Rectal smooth muscle tissue (tissue), 1 donor: ENCODE data around the gene USP17L21.
"Not testable (repeated sequence)": the region's sequence is repeated elsewhere in the genome, so short reads cannot be mapped to it uniquely, and the experiment has no call there.

ENCODE experiments used
- H3K27ac ChIP-seq: one replicate; pipeline ENCODE4 v1.7.0; 2013; ENCODE audit warnings: low read depth, low read length, inconsistent platforms
- H3K27me3 ChIP-seq: one replicate; pipeline ENCODE4 v1.7.0; 2013; ENCODE audit warnings: low read length; ENCODE audit not compliant: control insufficient read depth, insufficient read depth
- H3K36me3 ChIP-seq: one replicate; pipeline ENCODE4 v1.7.0; 2013; ENCODE audit warnings: low read length; ENCODE audit not compliant: control insufficient read depth, insufficient read depth
- H3K4me1 ChIP-seq: one replicate; pipeline ENCODE4 v1.7.0; 2013; ENCODE audit warnings: low read length; ENCODE audit not compliant: control insufficient read depth, insufficient read depth
- H3K4me3 ChIP-seq: one replicate; pipeline ENCODE4 v1.7.0; 2013; ENCODE audit warnings: low read length
- H3K9ac ChIP-seq: one replicate; pipeline ENCODE4 v1.7.0; 2013; ENCODE audit warnings: low read length

USP17L21 gene

GRCh38 chr4:9267319-9267718, 4.6 kb downstream of the USP17L21 start, which contains the start of gene USP17L22:
Gene USP17L22, plus strand, starts transcription at chr4:9267619. Its CDS starts 0 bp downstream, at chr4:9267619.
- H3K36me3 ChIP-seq, H3K4me1 ChIP-seq, H3K27ac ChIP-seq, H3K9ac ChIP-seq, H3K27me3 ChIP-seq, H3K4me3 ChIP-seq: not testable (repeated sequence)

GRCh38 chr4:9271719-9272118, 9.0 kb downstream of the USP17L21 start:
- not testable (repeated sequence) for H3K27ac ChIP-seq, H3K9ac ChIP-seq, H3K4me3 ChIP-seq, H3K36me3 ChIP-seq, H3K27me3 ChIP-seq, H3K4me1 ChIP-seq
